ENCODE measurements around the gene MFRP. TPM values are rescaled to one million over a fixed set of nuclear protein-coding genes. Genes with fewer than 3 reads are reported as not detected.

Gene MFRP
- total RNA-seq, 2 experiments from 2014 or later = not detected

DNA sequence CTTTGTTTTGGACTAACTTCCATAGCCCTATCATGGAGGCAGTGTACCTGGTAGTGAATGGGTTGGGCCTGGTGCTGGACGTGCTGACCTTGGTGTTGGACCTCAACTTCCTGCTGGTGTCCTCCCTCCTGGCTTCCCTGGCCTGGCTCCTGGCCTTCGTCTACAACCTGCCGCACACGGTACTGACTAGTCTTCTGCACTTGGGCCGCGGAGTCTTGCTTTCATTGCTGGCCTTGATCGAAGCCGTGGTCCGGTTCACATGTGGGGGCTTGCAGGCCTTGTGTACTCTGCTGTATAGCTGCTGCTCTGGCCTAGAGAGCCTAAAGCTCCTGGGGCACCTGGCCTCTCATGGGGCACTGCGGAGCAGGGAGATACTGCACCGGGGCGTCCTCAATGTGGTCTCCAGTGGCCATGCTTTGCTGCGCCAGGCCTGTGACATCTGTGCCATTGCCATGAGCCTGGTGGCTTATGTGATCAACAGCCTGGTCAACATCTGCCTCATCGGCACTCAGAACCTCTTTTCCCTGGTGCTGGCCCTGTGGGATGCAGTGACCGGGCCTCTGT lies 11.3 kb downstream of the MFRP start:
- peak overlapping the region; percentile 96 for H3K27ac Mint-ChIP-seq
- peaks cover 49% of the 10 kb centered on the region for H3K4me1 Mint-ChIP-seq
- CTCF ChIA-PET = interaction anchor here (1.1 to 5.2 kb wide), 2 partner anchors 13 to 51 kb away, joined by 4 to 47 read pairs; no protein-coding TSS in a partner anchor
- H3K9me3 Mint-ChIP-seq (ENCODE audit: low read depth) = no peaks in the 10 kb centered on the region
- no peak for DNase-seq
- no peak for ATAC-seq
- peak overlapping the region; percentile 93 for H3K4me3 Mint-ChIP-seq
- H3K27me3 Mint-ChIP-seq = peaks cover 16% of the 10 kb centered on the region
- H3K36me3 Mint-ChIP-seq = peaks cover 4% of the 10 kb centered on the region

DNA sequence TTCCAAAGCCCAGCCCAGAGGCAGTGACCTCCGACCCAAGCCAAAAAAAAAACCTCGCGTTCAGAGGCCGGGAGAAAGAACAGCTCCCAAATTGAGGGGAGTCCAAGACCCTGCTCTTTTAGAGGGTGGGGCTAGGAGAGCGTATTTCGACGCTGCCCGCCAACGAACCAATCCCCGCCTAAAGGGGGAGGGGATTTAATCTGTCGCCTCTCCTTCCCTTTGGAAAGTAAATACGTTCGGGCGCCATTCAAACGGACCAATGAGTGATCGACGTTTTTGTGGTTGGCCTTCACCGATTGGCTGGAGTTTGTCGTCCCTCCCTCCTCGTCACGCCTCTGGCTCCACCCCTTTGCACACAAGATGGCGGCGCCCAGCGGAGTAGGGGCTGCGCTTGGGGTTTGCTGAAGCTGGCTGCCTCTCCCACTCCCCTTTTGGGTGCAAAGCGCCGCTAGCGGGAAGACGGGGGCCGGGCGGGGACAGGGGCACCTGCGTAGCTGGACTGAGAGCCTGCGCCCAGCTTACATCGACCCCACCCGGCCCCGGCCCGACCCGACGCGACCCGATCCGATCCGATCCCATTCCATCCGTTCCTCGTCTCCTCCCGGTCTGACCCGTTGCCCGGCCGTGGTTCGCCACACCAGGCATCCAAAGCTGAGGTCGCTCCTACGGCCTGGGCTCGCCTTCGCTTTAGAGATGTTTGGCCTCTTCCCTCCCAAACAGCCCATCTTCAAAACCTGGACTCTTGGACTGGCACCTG lies 12.2 kb downstream of the MFRP start, which contains the start of gene RNF26:
Gene RNF26 (plus strand): TSS at position 354 of the 757 bp plus-strand sequence. CDS start 596 bp downstream, outside the sequence.
- H3K4me3 Mint-ChIP-seq = peak within 1 kb of the TSS; percentile 93
- peaks cover 20% of the 10 kb centered on the region for H3K27me3 Mint-ChIP-seq
- H3K4me1 Mint-ChIP-seq = peaks cover 48% of the 10 kb centered on the region
- CTCF ChIA-PET = interaction anchor here (0.6 to 5.2 kb wide), 6 partner anchors 12 to 166 kb away, joined by 3 to 47 read pairs (median 4); partner anchors contain the start of gene NLRX1
- peaks cover 3% of the 10 kb centered on the region for H3K36me3 Mint-ChIP-seq
- no peaks in the 10 kb centered on the region for H3K9me3 Mint-ChIP-seq (ENCODE audit: low read depth)
- peak within 1 kb of the TSS; percentile 96 for H3K27ac Mint-ChIP-seq
- ATAC-seq = peak; percentile 95
- DNase-seq = peak; percentile 98

DNA sequence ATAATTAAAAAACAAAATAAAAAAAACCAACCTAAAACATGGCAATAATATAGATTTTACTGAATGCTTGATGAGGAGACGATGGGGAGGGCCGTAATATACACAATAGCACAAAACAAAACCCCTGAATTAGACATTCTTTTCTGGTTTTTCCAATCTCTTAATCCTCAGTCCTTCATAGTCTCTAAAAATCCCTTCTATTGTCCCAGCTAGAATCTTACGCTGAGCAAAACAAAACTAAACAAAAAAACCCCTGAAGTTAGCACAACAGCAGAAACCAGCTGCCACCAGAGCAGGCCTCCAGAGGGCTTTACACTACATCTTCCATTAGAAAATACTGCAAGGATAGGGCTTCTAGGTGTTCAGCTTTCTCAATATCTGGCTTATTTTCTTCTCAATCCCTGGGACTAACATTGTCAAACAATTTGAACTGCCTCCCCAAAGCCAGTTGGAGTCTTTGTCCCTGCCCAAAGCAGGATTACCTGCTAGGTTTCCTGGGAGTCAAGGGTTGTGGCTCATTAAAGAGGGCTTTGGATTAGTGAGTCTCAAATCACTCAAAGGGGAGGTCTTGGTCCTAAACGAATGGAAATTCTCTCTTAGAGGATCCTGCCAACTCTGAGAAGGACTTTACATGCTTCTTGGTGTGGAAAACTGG lies 14.3 kb downstream of the MFRP start:
- Mint-ChIP-seq H3K9me3 (ENCODE audit: low read depth) (no peaks in the 10 kb centered on the region), H3K4me3 (no peak overlapping the region), H3K36me3 (peaks cover 2% of the 10 kb centered on the region), H3K4me1 (peaks cover 34% of the 10 kb centered on the region), H3K27me3 (peaks cover 18% of the 10 kb centered on the region), H3K27ac (no peak overlapping the region)
- DNase-seq (no peak), ATAC-seq (no peak)
- CTCF ChIA-PET = interaction anchor here (0.9 to 5.2 kb wide), 4 partner anchors 10 to 267 kb away, joined by 3 to 47 read pairs (median 4); no protein-coding TSS in a partner anchor

DNA sequence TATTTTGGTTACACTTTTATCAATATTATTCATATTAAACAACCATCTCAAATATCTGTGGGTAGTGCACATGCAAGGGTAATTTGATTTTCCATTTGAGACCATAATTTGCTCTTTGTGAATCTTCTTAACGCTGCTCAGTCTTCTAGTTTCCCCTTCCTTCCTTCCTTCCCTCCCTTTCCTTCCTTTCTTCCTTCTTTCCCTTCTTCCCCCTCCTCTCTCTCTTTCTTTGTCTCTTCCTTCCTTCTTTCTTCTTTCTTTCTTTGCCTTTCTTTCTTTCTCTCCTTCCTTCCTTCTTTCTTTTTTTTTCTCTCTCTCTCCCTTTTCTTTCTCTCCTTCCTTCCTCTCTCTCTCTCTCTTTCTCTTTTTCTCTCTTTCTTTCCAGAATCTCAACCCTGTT lies 16.3 kb downstream of the MFRP start:
- Mint-ChIP-seq H3K36me3 (no peaks in the 10 kb centered on the region), H3K27ac (no peak overlapping the region), H3K27me3 (peaks cover 18% of the 10 kb centered on the region), H3K9me3 (ENCODE audit: low read depth) (no peaks in the 10 kb centered on the region), H3K4me1 (peaks cover 17% of the 10 kb centered on the region), H3K4me3 (no peak overlapping the region)
- DNase-seq = no peak
- CTCF ChIA-PET = interaction anchor here (1.0 kb wide), 1 partner anchor 161 kb away, joined by 3 read pairs; no protein-coding TSS in a partner anchor
- ATAC-seq = no peak

DNA sequence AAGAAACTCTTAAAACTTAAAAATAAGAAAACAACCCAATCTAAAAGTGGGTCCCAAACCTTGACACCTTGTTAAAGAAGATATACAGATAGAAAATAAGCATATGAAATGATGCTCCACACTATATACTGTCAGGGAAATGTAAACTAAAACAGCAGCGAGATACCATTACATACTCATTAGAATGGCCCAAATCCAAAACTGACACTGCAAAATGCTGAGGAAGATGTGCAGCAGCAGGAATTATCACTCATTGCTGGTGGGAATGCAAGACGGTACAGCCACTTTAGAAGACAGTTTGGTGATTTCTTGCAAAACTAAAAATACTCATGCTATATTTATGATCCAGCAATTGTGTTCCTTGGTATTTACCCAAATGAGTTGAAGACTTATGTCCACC lies 17.2 kb downstream of the MFRP start:
- CTCF ChIA-PET = interaction anchor here (1.7 kb wide), 1 partner anchor 9 kb away, joined by 4 read pairs; no protein-coding TSS in a partner anchor
- Mint-ChIP-seq H3K27me3 (peaks cover 18% of the 10 kb centered on the region), H3K36me3 (no peaks in the 10 kb centered on the region), H3K27ac (no peak overlapping the region), H3K4me3 (no peak overlapping the region), H3K9me3 (ENCODE audit: low read depth) (no peaks in the 10 kb centered on the region), H3K4me1 (peaks cover 11% of the 10 kb centered on the region)
- no peak for DNase-seq
- no peak for ATAC-seq

DNA sequence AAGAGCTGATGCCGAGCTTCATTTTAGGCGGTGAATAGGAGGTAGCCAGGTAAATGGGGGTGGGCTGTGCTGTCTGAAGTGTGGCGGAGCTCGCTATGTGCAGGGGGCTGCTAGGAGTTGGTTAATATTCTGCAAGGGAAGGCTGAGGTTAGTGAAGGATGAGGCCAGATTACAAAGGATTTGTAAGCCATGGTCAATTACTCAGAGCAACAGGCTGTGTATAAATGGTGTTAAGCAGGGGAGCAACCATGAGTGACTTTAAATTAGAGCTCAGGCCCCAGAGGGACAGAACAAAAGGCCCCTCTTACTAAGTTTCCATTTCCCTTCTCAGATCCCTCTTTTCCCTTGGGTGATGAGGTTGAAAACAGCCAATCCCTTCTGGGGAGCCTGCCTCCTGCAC lies 22.3 kb downstream of the MFRP start:
- H3K4me1 Mint-ChIP-seq = peaks cover 23% of the 10 kb centered on the region
- H3K27ac Mint-ChIP-seq = no peak overlapping the region
- CTCF ChIA-PET = interaction anchor here (0.7 to 5.6 kb wide), 34 partner anchors 9 to 324 kb away, joined by 3 to 90 read pairs (median 5); partner anchors contain the start of genes ABCG4, C1QTNF5, C2CD2L and CBL
- no peaks in the 10 kb centered on the region for H3K9me3 Mint-ChIP-seq (ENCODE audit: low read depth)
- ATAC-seq = no peak
- DNase-seq = no peak
- no peak overlapping the region for H3K4me3 Mint-ChIP-seq
- H3K27me3 Mint-ChIP-seq = peaks cover 7% of the 10 kb centered on the region
- H3K36me3 Mint-ChIP-seq = no peaks in the 10 kb centered on the region

DNA sequence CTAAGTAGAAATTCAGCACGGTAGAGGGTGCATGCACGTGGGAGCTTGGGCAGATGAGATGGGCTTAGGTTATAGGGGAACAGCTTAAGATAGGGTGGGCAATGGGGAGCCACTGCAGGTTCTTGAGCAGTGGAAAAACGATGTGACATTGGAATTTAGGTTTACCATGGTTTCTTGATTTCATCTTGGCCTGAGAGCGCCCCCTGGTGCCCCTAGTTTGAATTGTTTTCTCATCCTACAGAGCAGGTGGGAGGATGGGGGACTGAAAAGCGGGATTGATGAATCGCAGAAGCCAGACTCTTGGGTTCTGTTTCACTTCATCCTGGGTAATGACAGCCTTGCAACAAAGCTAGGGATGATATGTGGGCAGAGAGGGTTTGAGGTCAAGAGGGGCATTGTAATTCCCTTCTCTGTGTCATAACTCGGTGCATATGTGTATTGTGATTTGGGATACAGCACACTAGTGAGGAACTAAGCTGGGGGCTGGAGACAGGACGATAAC lies 22.9 kb downstream of the MFRP start:
- Mint-ChIP-seq H3K4me1 (peaks cover 28% of the 10 kb centered on the region), H3K9me3 (ENCODE audit: low read depth) (no peaks in the 10 kb centered on the region), H3K27me3 (peaks cover 8% of the 10 kb centered on the region), H3K4me3 (no peak overlapping the region), H3K27ac (no peak overlapping the region), H3K36me3 (no peaks in the 10 kb centered on the region)
- CTCF ChIA-PET = interaction anchor here (0.7 to 5.6 kb wide), 44 partner anchors 9 to 323 kb away, joined by 3 to 90 read pairs (median 5); partner anchors contain the start of genes ABCG4, C1QTNF5, C2CD2L and CBL
- ATAC-seq (no peak), DNase-seq (peak; percentile 87)

DNA sequence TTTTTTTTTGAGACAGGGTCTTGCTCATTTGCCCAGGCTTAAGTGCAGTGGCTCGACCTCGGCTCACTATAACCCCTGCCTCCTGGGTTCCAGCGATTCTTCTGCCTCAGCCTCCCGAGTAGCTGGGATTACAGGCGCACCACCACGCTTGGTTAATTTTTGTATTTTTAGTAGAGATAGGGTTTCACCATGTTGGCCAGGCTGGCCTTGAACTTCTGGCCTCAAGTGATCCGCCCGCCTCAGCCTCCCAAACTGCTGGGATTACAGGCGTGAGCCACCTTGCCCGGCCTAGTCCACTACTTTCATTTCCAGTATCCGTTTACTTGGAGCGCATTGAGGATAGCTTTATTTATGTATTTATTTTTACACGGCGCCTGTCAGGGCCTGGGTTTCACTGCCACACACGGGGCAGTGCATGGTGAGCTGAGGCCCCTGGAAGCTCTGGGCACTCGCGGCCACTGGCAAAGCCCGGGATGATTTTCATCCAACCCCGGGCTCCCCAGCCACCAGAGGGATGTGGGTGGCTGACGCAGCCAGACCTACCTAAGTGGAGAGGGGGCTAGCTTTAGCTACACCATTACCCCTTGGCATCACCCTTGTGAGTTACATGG lies 23.5 kb downstream of the MFRP start:
- H3K4me1 Mint-ChIP-seq = peaks cover 32% of the 10 kb centered on the region
- H3K27ac Mint-ChIP-seq = no peak overlapping the region
- CTCF ChIA-PET = interaction anchor here (0.7 to 5.6 kb wide), 41 partner anchors 8 to 258 kb away, joined by 3 to 90 read pairs (median 5); partner anchors contain the start of genes ABCG4, C1QTNF5, C2CD2L and CBL
- H3K4me3 Mint-ChIP-seq = no peak overlapping the region
- no peaks in the 10 kb centered on the region for H3K36me3 Mint-ChIP-seq
- DNase-seq = no peak
- ATAC-seq = no peak
- H3K27me3 Mint-ChIP-seq = peaks cover 6% of the 10 kb centered on the region
- H3K9me3 Mint-ChIP-seq (ENCODE audit: low read depth) = no peaks in the 10 kb centered on the region

DNA sequence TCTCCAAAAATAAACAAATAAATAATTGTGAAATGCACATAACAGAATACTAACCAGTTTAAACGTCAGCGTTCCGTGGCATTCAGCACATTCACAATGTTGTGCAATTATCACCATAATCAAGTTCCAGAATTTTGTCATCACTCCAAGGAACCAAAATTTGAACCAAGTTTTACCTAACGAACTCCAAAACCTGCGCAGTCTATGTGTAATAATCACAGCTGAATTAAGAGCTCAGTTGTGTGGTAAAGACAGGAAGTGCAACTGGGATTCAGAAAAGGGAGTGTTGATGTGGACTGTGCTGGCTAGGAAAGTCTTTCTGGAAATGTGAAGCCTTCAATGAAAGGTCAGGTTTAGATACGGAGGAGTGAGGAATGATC lies 24.2 kb downstream of the MFRP start:
- DNase-seq (no peak), ATAC-seq (no peak)
- Mint-ChIP-seq H3K27me3 (peaks cover 10% of the 10 kb centered on the region), H3K36me3 (no peaks in the 10 kb centered on the region), H3K27ac (peak overlapping the region; percentile 41), H3K4me1 (peaks cover 34% of the 10 kb centered on the region), H3K4me3 (no peak overlapping the region), H3K9me3 (ENCODE audit: low read depth) (no peaks in the 10 kb centered on the region)
- CTCF ChIA-PET = interaction anchor here (0.7 to 5.6 kb wide), 21 partner anchors 11 to 220 kb away, joined by 3 to 90 read pairs (median 6); partner anchors contain the start of genes C1QTNF5, CBL, DPAGT1 and NLRX1

DNA sequence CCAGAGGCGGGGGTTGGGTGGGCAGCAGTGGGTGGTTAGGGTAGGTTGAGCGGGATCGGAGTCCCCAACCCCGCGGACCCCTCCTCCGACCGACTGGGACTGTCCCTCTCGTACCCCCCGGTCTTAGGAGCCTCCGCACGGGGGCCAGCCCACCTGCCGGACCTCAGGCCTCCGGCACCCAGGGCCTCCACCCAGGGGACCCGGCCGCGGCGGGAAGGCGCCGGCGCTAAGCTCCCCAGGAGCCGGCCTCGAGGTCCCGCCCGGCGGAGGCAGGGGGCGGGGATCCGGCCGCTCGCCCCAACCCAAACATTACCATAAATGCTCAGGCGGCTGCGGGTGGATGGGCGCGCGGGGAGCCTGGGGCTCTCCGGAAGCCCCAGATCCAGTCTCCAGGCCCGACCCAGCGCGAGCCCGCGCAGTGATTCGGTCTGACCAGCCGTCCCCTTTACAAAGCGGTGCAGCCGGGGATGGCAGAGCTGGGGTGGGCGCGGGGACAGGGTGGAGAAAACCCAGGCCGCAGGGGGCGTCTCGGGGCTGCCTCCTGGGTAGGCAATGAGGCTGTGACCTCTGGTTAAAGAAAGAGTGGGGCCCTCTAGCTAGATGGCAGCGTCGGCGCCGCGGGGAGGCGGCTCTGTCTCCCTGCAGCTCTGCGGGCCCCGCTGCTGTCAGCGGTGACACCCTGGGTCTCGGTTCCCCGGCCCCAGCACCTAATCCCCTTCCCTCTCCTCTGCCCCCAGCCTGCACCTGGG lies 25.6 kb downstream of the MFRP start:
- no peaks in the 10 kb centered on the region for H3K36me3 Mint-ChIP-seq
- peak overlapping the region; percentile 90 for H3K27ac Mint-ChIP-seq
- H3K4me3 Mint-ChIP-seq = peak overlapping the region; percentile 73
- no peaks in the 10 kb centered on the region for H3K9me3 Mint-ChIP-seq (ENCODE audit: low read depth)
- CTCF ChIA-PET = interaction anchor here (0.6 to 5.6 kb wide), 34 partner anchors 11 to 629 kb away, joined by 3 to 90 read pairs (median 4); partner anchors contain the start of genes ABCG4, C1QTNF5, CBL and DPAGT1
- ATAC-seq (peak; percentile 75), DNase-seq (peak; percentile 81)
- H3K4me1 Mint-ChIP-seq = peaks cover 34% of the 10 kb centered on the region
- H3K27me3 Mint-ChIP-seq = peaks cover 19% of the 10 kb centered on the region

DNA sequence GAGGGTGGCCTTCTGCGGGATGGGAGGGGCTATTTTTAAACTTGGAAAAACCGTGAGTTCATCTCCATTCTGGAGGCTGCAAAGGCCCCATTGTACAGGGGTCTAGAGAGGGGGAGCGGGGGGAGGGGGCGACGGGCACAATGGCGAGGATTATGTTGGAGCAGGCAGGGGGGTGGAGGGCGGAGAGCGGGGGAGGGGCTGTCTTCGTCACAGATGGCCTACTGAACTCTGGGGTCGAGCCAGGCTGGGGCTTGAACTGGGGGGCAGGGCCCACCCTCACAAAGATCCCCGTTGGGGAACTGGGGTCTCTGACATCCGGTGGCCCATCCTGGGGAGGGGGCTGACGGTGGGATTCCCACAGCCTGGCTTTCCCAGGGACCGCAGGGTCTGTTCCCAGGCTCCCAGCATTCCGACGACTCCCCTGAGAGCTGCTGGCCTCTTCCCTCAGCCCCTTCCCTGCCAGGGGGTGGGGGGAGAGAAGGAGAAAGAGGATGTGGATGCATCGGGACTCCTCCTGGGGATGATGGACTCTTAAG lies 26.2 kb downstream of the MFRP start:
- Mint-ChIP-seq H3K36me3 (no peaks in the 10 kb centered on the region), H3K9me3 (ENCODE audit: low read depth) (no peaks in the 10 kb centered on the region), H3K27me3 (peaks cover 25% of the 10 kb centered on the region), H3K27ac (no peak overlapping the region), H3K4me3 (peak overlapping the region; percentile 1), H3K4me1 (peaks cover 40% of the 10 kb centered on the region)
- CTCF ChIA-PET = interaction anchor here (0.8 to 5.6 kb wide), 17 partner anchors 10 to 531 kb away, joined by 3 to 90 read pairs (median 7); partner anchors contain the start of genes C1QTNF5, CBL, DPAGT1 and HMBS
- ATAC-seq = no peak
- DNase-seq = peak; percentile 41
